Measurements from ENCODE around the gene GALR3.

GALR3 gene

GRCh38 chr22:37827056-37827455 lies 3.9 kb downstream of the GALR3 start:
- no peak overlapping the region for H2AFZ ChIP-seq (ENCODE audit: low read length, unreplicated experiment)
- H3K79me2 ChIP-seq (ENCODE audit: control insufficient read depth, insufficient read depth, low read length, unreplicated experiment) = no peaks in the 10 kb centered on the region
- no peaks in the 10 kb centered on the region for H3K36me3 ChIP-seq (ENCODE audit: insufficient read depth, low read length)
- H3K27me3 ChIP-seq (ENCODE audit: insufficient read depth, low read length) = peaks cover 3% of the 10 kb centered on the region; the same call in 1 of the 2 replicates
- H3K4me1 ChIP-seq (ENCODE audit: control insufficient read depth, insufficient read depth, low read length, unreplicated experiment) = no peaks in the 10 kb centered on the region
- H3K4me3 ChIP-seq (ENCODE audit: low read depth, low read length) = no peak overlapping the region
- H3K27ac ChIP-seq (ENCODE audit: low read depth, low read length) = no peak overlapping the region

GRCh38 chr22:37830093-37830842 lies 7.1 kb downstream of the GALR3 start:
- no peaks in the 10 kb centered on the region for H3K27me3 ChIP-seq (ENCODE audit: insufficient read depth, low read length)
- H3K4me1 ChIP-seq (ENCODE audit: control insufficient read depth, insufficient read depth, low read length, unreplicated experiment) = no peaks in the 10 kb centered on the region
- H3K36me3 ChIP-seq (ENCODE audit: insufficient read depth, low read length) = no peaks in the 10 kb centered on the region
- no peak overlapping the region for H2AFZ ChIP-seq (ENCODE audit: low read length, unreplicated experiment)
- no peaks in the 10 kb centered on the region for H3K79me2 ChIP-seq (ENCODE audit: control insufficient read depth, insufficient read depth, low read length, unreplicated experiment)
- no peak overlapping the region for H3K27ac ChIP-seq (ENCODE audit: low read depth, low read length)
- no peak overlapping the region for H3K4me3 ChIP-seq (ENCODE audit: low read depth, low read length)

DNA sequence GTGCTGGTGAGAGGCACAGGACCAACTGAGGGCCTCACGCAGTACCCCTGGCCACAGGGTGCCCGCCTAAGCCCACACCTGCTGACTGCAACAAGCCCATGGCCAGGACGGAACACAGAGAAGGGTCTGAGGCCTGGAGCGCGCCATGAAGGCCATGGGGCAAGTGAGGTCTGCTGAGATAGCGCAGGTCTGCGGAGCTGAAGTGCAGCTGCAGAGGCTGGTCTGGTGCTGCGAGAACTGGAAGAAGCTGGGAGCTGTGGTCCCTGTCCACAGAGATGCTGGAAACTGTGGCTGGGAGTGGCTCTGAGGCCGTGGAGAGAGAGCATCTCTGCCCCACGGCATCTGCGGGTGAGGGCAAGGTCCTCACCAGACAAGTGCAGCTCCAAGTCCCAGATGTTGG lies 8.3 kb downstream of the GALR3 start:
- no peaks in the 10 kb centered on the region for H3K36me3 ChIP-seq (ENCODE audit: insufficient read depth, low read length)
- no peak overlapping the region for H2AFZ ChIP-seq (ENCODE audit: low read length, unreplicated experiment)
- H3K79me2 ChIP-seq (ENCODE audit: control insufficient read depth, insufficient read depth, low read length, unreplicated experiment) = no peaks in the 10 kb centered on the region
- no peak overlapping the region for H3K27ac ChIP-seq (ENCODE audit: low read depth, low read length)
- H3K4me1 ChIP-seq (ENCODE audit: control insufficient read depth, insufficient read depth, low read length, unreplicated experiment) = no peaks in the 10 kb centered on the region
- H3K4me3 ChIP-seq (ENCODE audit: low read depth, low read length) = no peak overlapping the region
- H3K27me3 ChIP-seq (ENCODE audit: insufficient read depth, low read length) = no peaks in the 10 kb centered on the region

DNA sequence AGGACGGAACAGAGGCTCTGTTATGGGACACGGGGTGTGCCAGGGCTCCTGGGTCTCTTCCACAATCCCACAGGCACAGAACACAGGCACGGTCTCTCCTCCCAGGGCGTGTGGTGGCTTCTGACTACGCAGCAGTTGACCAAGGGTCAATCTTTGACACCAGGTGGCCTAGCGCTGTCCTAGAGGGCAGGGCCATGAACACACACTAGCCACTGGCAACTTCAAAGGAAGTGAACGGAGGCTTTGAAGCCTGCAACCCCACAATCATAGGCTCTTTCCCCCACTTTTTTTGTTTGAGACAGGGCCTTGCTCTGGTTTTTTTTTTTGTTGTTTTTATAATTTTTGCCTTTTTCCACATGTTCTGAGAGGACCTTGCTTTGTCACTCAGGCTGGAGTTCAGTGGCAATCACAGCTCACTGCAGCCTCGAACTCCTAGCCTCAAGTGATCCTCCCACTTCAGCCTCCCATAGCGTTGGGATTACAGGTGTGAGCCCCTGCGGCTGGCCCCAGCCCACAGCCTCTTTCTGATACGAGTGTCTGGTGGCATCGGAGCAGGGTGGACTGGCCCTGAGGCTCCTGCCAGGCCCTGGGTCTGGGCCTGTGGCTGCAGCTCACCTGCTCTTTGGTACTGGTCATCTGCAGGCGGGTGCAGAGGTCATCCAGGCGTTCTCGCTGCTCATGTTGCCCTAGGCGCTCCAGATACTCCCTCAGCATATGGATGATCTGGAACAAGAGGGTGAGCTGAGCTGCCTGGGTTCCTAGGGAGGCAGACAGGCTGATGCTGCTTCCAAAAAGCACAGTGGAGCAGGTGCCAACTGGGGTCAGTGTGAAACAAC lies 9.1 kb downstream of the GALR3 start:
- Histone ChIP-seq H2AFZ (ENCODE audit: low read length, unreplicated experiment) (no peak overlapping the region), H3K79me2 (ENCODE audit: control insufficient read depth, insufficient read depth, low read length, unreplicated experiment) (no peaks in the 10 kb centered on the region), H3K27ac (ENCODE audit: low read depth, low read length) (no peak overlapping the region), H3K4me1 (ENCODE audit: control insufficient read depth, insufficient read depth, low read length, unreplicated experiment) (no peaks in the 10 kb centered on the region), H3K27me3 (ENCODE audit: insufficient read depth, low read length) (no peaks in the 10 kb centered on the region), H3K4me3 (ENCODE audit: low read depth, low read length) (no peak overlapping the region), H3K36me3 (ENCODE audit: insufficient read depth, low read length) (no peaks in the 10 kb centered on the region)

DNA sequence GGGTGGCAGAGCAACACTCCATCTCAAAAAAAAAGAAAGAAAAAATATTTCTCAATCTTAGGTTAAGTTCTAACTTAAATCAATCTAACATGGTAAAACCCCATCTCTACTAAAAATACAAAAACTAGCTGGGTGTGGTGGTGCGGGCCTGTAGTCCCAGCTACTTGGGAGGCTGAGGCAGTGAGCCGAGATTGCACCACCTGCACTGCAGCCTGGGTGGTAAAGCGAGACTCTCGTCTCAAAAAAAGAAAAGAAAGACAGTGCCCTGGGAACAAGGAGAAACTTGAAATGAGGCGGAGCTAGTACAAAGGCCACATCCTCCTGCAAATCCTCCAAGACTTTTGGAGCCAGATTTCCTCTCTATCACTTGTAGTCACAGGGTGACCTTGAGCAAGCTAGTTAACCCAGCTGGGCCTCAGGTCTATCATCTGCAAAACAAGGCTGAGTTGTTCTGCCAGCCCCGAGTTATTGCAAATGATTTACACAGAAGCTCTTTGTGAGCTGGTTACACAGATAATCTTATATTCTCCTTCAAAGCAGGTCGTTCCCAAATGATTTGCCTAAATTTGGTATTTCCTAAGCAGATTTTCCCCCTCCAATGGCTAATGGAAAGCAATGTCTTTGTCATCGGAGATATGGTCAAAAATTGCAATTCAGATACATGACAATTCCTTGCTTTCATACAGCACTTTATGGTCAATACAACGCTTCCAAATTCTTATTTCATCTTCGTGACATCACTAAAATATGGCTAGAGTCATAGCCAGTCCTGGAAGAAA lies 19.0 kb downstream of the GALR3 start:
- Histone ChIP-seq H2AFZ (ENCODE audit: low read length, unreplicated experiment) (no peak overlapping the region), H3K4me1 (ENCODE audit: control insufficient read depth, insufficient read depth, low read length, unreplicated experiment) (peaks cover 10% of the 10 kb centered on the region), H3K36me3 (ENCODE audit: insufficient read depth, low read length) (no peaks in the 10 kb centered on the region), H3K79me2 (ENCODE audit: control insufficient read depth, insufficient read depth, low read length, unreplicated experiment) (peaks cover 16% of the 10 kb centered on the region), H3K27ac (ENCODE audit: low read depth, low read length) (no peak overlapping the region), H3K4me3 (ENCODE audit: low read depth, low read length) (peak overlapping the region; percentile 89), H3K27me3 (ENCODE audit: insufficient read depth, low read length) (no peaks in the 10 kb centered on the region)

DNA sequence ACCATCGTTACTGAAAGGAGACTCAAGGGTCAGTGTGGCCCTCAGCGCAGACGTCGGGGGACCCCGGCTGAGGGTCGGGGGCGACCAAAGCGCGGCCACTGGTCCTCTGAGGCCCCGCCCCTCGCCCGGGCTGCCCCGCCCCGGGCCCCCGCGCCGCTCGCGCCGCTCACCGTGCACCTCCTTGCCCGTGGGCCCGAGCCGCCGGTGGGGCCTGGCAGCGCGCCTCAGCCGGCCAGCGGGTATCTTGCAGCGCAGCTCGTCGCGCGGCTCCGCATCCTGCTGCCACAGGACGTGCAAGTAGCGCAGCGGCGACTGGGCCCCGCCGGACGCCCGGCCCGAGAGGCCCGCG lies 20.5 kb downstream of the GALR3 start:
- H3K79me2 ChIP-seq (ENCODE audit: control insufficient read depth, insufficient read depth, low read length, unreplicated experiment) = peaks cover 28% of the 10 kb centered on the region
- H3K27me3 ChIP-seq (ENCODE audit: insufficient read depth, low read length) = no peaks in the 10 kb centered on the region
- peaks cover 10% of the 10 kb centered on the region for H3K4me1 ChIP-seq (ENCODE audit: control insufficient read depth, insufficient read depth, low read length, unreplicated experiment)
- no peaks in the 10 kb centered on the region for H3K36me3 ChIP-seq (ENCODE audit: insufficient read depth, low read length)
- H2AFZ ChIP-seq (ENCODE audit: low read length, unreplicated experiment) = peak overlapping the region; percentile 12
- peak overlapping the region; percentile 89 for H3K4me3 ChIP-seq (ENCODE audit: low read depth, low read length)
- peak overlapping the region; percentile 75 for H3K27ac ChIP-seq (ENCODE audit: low read depth, low read length)

- H3K27me3 ChIP-seq (ENCODE audit: insufficient read depth, low read length) = no peaks in the 10 kb centered on the region
- no peaks in the 10 kb centered on the region for H3K36me3 ChIP-seq (ENCODE audit: insufficient read depth, low read length)
- peak overlapping the region; percentile 89 for H3K4me3 ChIP-seq (ENCODE audit: low read depth, low read length)
- peaks cover 10% of the 10 kb centered on the region for H3K4me1 ChIP-seq (ENCODE audit: control insufficient read depth, insufficient read depth, low read length, unreplicated experiment)
- H3K79me2 ChIP-seq (ENCODE audit: control insufficient read depth, insufficient read depth, low read length, unreplicated experiment) = peaks cover 36% of the 10 kb centered on the region
- H2AFZ ChIP-seq (ENCODE audit: low read length, unreplicated experiment) = no peak overlapping the region
- H3K27ac ChIP-seq (ENCODE audit: low read depth, low read length) = peak overlapping the region; percentile 60; the same call in 1 of the 2 replicates
These were observed 21.7 kb downstream of the GALR3 start for GRCh38 chr22:37844904-37845329.

DNA sequence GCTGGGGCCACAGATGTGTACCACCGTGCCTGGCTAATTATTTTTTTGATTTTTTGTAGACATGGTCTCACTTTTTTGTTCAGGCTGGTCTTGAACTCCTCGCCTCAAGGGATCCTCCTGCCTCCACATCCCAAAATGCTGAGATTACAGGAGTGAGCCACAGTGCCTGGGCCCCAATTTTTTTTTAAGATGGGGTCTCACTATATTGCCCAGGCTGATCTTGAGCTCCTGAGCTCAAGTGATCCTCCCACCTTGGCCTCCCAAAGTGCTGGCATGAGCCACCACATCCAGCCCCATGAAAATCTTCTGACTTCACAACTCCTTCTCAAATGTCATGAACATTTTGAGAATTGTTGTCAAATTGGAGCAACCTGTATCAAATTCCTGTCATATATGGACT lies 23.3 kb downstream of the GALR3 start:
- Histone ChIP-seq H3K36me3 (ENCODE audit: insufficient read depth, low read length) (peaks cover 8% of the 10 kb centered on the region; the same call in 1 of the 2 replicates), H3K27ac (ENCODE audit: low read depth, low read length) (no peak overlapping the region), H3K4me1 (ENCODE audit: control insufficient read depth, insufficient read depth, low read length, unreplicated experiment) (peaks cover 23% of the 10 kb centered on the region), H3K4me3 (ENCODE audit: low read depth, low read length) (no peak overlapping the region), H3K79me2 (ENCODE audit: control insufficient read depth, insufficient read depth, low read length, unreplicated experiment) (peaks cover 48% of the 10 kb centered on the region), H2AFZ (ENCODE audit: low read length, unreplicated experiment) (no peak overlapping the region), H3K27me3 (ENCODE audit: insufficient read depth, low read length) (no peaks in the 10 kb centered on the region)

GRCh38 chr22:37848587-37849088 lies 25.5 kb downstream of the GALR3 start:
- H3K27me3 ChIP-seq (ENCODE audit: insufficient read depth, low read length) = no peaks in the 10 kb centered on the region
- H2AFZ ChIP-seq (ENCODE audit: low read length, unreplicated experiment) = no peak overlapping the region
- peak overlapping the region; percentile 86 for H3K27ac ChIP-seq (ENCODE audit: low read depth, low read length)
- peaks cover 13% of the 10 kb centered on the region; the same call in 1 of the 2 replicates for H3K36me3 ChIP-seq (ENCODE audit: insufficient read depth, low read length)
- H3K4me3 ChIP-seq (ENCODE audit: low read depth, low read length) = peak overlapping the region; percentile 100
- peaks cover 12% of the 10 kb centered on the region for H3K4me1 ChIP-seq (ENCODE audit: control insufficient read depth, insufficient read depth, low read length, unreplicated experiment)
- H3K79me2 ChIP-seq (ENCODE audit: control insufficient read depth, insufficient read depth, low read length, unreplicated experiment) = peaks cover 40% of the 10 kb centered on the region

DNA sequence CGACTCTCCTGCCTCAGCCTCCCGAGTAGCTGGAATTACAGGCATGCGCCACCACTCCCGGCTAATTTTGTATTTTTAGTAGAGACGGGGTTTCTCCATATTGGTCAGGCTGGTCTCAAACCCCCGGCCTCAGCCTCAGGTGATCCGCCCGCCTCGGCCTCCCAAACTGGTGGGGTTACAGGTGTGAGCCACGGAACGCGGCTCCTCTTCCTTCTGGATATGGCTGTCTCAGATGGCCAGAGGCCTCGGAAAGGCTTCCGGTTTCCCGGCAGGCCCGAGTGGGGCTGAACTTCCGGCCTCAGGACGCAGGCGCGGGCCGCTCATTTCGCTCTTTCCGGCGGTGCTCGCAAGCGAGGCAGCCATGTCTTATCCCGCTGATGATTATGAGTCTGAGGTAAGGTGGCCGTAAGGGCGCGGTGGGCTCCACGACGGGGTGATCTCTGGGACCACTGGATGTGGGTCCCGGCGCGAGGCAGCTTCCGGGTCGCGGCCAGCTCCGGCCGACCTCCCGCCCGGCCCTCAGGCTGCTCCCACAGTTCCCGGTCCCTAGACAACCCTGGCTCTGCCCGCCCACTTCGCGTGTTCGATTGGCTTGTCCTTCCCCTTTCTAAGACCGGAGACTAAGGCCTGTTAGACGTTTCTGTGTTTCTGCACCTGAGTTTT lies 26.0 kb downstream of the GALR3 start, which contains the start of gene EIF3L:
Gene EIF3L, plus strand, starts transcription at position 331 of the 663 bp plus-strand sequence. Its CDS starts 31 bp downstream, at position 362.
- Histone ChIP-seq H3K27me3 (ENCODE audit: insufficient read depth, low read length) (no peaks in the 10 kb centered on the region), H2AFZ (ENCODE audit: low read length, unreplicated experiment) (no peak within 1 kb of the TSS), H3K79me2 (ENCODE audit: control insufficient read depth, insufficient read depth, low read length, unreplicated experiment) (peaks cover 40% of the 10 kb centered on the region), H3K4me1 (ENCODE audit: control insufficient read depth, insufficient read depth, low read length, unreplicated experiment) (peaks cover 12% of the 10 kb centered on the region), H3K4me3 (ENCODE audit: low read depth, low read length) (peak within 1 kb of the TSS; percentile 100), H3K36me3 (ENCODE audit: insufficient read depth, low read length) (peaks cover 13% of the 10 kb centered on the region; the same call in 1 of the 2 replicates), H3K27ac (ENCODE audit: low read depth, low read length) (peak within 1 kb of the TSS; percentile 86)

Measured in ACC112 (cell line).